ENCODE results near the gene ATP1A4. TPM values are rescaled to one million over a fixed set of nuclear protein-coding genes. Genes with fewer than 3 reads are reported as not detected.

ATP1A4 gene
- total RNA-seq, 2 experiments from 2014 or later = not detected

- CTCF ChIA-PET (ENCODE audit: unreplicated experiment) = interaction anchor here (0.7 kb wide), 1 partner anchor 63 kb away, joined by 3 read pairs; no protein-coding TSS in a partner anchor
- no peak overlapping the region for H3K27ac ChIP-seq (ENCODE audit: low read depth, low read length, poor library complexity, severe bottlenecking)
- POLR2A ChIA-PET = interaction anchor here (0.7 kb wide), 2 partner anchors 54 to 162 kb away, joined by 3 read pairs; no protein-coding TSS in a partner anchor
These were observed 1.7 kb upstream of the ATP1A4 start for GRCh38 chr1:160149716-160150115.

GRCh38 chr1:160154790-160155189 is 3.4 kb downstream of the ATP1A4 start:
- H3K4me1 ChIP-seq (ENCODE audit: insufficient read depth, low read length, poor library complexity, severe bottlenecking) = no peaks in the 10 kb centered on the region
- no peak for TF ChIP-seq EZH2phosphoT487 (IDR thresholded peaks at IDR 0.05; ENCODE audit: borderline replicate concordance, low read depth, low read length)
- H3K4me3 ChIP-seq (ENCODE audit: low read depth, low read length, poor library complexity, severe bottlenecking) = no peak overlapping the region
- H3K4me2 ChIP-seq (ENCODE audit: low read length) = no peak overlapping the region
- intact Hi-C loops (cut with micrococcal nuclease; ENCODE audit: unreplicated experiment) = no loop called here
- no peaks in the 10 kb centered on the region for H3K79me2 ChIP-seq (ENCODE audit: insufficient read depth, low read depth, low read length)
- no TSS peak for BruUV-seq (replicated peaks)
- H3K9me2 ChIP-seq (ENCODE audit: insufficient read depth, low read length) = no peaks in the 10 kb centered on the region
- POLR2A ChIA-PET = no interaction called here
- H3K36me3 ChIP-seq (ENCODE audit: insufficient read depth, low read length) = no peaks in the 10 kb centered on the region
- no peak overlapping the region for H2AFZ ChIP-seq (ENCODE audit: low read length)
- no peak overlapping the region for H3K27ac ChIP-seq (ENCODE audit: low read depth, low read length, poor library complexity, severe bottlenecking)
- no peak for DNase-seq (ENCODE audit: low spot score)
- H4K20me1 ChIP-seq (ENCODE audit: insufficient read depth, low read length) = no peaks in the 10 kb centered on the region
- H3K9me3 ChIP-seq (ENCODE audit: low read length) = no peaks in the 10 kb centered on the region
- CTCF ChIA-PET (ENCODE audit: unreplicated experiment) = interaction anchor here (1.1 kb wide), 1 partner anchor 23 kb away, joined by 3 read pairs; no protein-coding TSS in a partner anchor

More at GRCh38 chr1:160149716-160150115, 1.7 kb upstream of the ATP1A4 start:
- Histone ChIP-seq H3K36me3 (ENCODE audit: insufficient read depth, low read length) (no peaks in the 10 kb centered on the region), H3K9me2 (ENCODE audit: insufficient read depth, low read length) (no peaks in the 10 kb centered on the region), H3K9me3 (ENCODE audit: low read length) (no peaks in the 10 kb centered on the region), H2AFZ (ENCODE audit: low read length) (no peak overlapping the region), H3K79me2 (ENCODE audit: insufficient read depth, low read depth, low read length) (no peaks in the 10 kb centered on the region), H3K4me2 (ENCODE audit: low read length) (no peak overlapping the region), H3K4me1 (ENCODE audit: insufficient read depth, low read length, poor library complexity, severe bottlenecking) (no peaks in the 10 kb centered on the region), H3K4me3 (ENCODE audit: low read depth, low read length, poor library complexity, severe bottlenecking) (no peak overlapping the region), H4K20me1 (ENCODE audit: insufficient read depth, low read length) (no peaks in the 10 kb centered on the region)
- no peak for DNase-seq (ENCODE audit: low spot score)
- TF ChIP-seq CTCF (conservative IDR thresholded peaks at IDR 0.05; ENCODE audit: low read length) = no peak
- TF ChIP-seq EZH2phosphoT487 (IDR thresholded peaks at IDR 0.05; ENCODE audit: borderline replicate concordance, low read depth, low read length) = no peak
- intact Hi-C loops (cut with micrococcal nuclease; ENCODE audit: unreplicated experiment) = loop anchor here (1.0 kb wide), 1 partner anchor 23 kb away; no protein-coding TSS in a partner anchor
- BruUV-seq (replicated peaks) = no TSS peak

- TF ChIP-seq EZH2phosphoT487 (IDR thresholded peaks at IDR 0.05; ENCODE audit: borderline replicate concordance, low read depth, low read length) (no peak), CTCF (conservative IDR thresholded peaks at IDR 0.05; ENCODE audit: low read length) (no peak)
- Histone ChIP-seq H3K4me3 (ENCODE audit: low read depth, low read length, poor library complexity, severe bottlenecking) (no peak overlapping the region), H3K4me2 (ENCODE audit: low read length) (no peak overlapping the region), H3K27ac (ENCODE audit: low read depth, low read length, poor library complexity, severe bottlenecking) (no peak overlapping the region), H3K79me2 (ENCODE audit: insufficient read depth, low read depth, low read length) (no peaks in the 10 kb centered on the region), H3K36me3 (ENCODE audit: insufficient read depth, low read length) (no peaks in the 10 kb centered on the region), H3K9me2 (ENCODE audit: insufficient read depth, low read length) (no peaks in the 10 kb centered on the region), H3K9me3 (ENCODE audit: low read length) (no peaks in the 10 kb centered on the region), H2AFZ (ENCODE audit: low read length) (no peak overlapping the region), H4K20me1 (ENCODE audit: insufficient read depth, low read length) (no peaks in the 10 kb centered on the region), H3K4me1 (ENCODE audit: insufficient read depth, low read length, poor library complexity, severe bottlenecking) (no peaks in the 10 kb centered on the region)
- CTCF ChIA-PET (ENCODE audit: unreplicated experiment) = no interaction called here
- intact Hi-C loops (cut with micrococcal nuclease; ENCODE audit: unreplicated experiment) = no loop called here
- DNase-seq (ENCODE audit: low spot score) = no peak
- POLR2A ChIA-PET = interaction anchor here (0.9 kb wide), 1 partner anchor 181 kb away, joined by 3 read pairs; no protein-coding TSS in a partner anchor
- BruUV-seq (replicated peaks) = no TSS peak
These were observed 5.0 kb downstream of the ATP1A4 start for GRCh38 chr1:160156361-160156760.

Measured in OCI-LY7 (cell line).